Lung (tissue), 12 donors: ENCODE data around the gene KIF26A. TPM values are rescaled to one million over a fixed set of nuclear protein-coding genes. Genes with fewer than 3 reads are reported as not detected.
A peak's percentile ranks its signal among the peaks of the same experiment; 100 is the strongest.

Source experiments
- ATAC-seq: fragments of 200-7000 bp; cut with Tn5 transposase; one replicate; pipeline ENCODE4 v1.9.1; 2020; ENCODE audit warnings: moderate number of reproducible peaks; ENCODE audit not compliant: insufficient read depth, low FRiP score
- DNase-seq, 3 donors: peaks; one replicate each; pipeline ENCODE4 v3.0.0-alpha.2; 2013 to 2017
- H3K27ac ChIP-seq, 2 donors: one replicate each; pipeline ENCODE4 v1.5.1; 2013; ENCODE audit warnings: mild to moderate bottlenecking in 2 of 2, moderate library complexity in 2 of 2, control low read depth in 1 of 2, inconsistent platforms in 1 of 2, low read depth in 1 of 2, low read length in 1 of 2
- H3K27me3 ChIP-seq, 3 donors: one replicate each; pipeline ENCODE4 v1.5.1; 2013; ENCODE audit warnings: low read length in 2 of 3; ENCODE audit not compliant: control insufficient read depth in 3 of 3, insufficient read depth in 3 of 3
- H3K36me3 ChIP-seq, 4 donors: one replicate each; pipeline ENCODE4 v1.5.1; 2013; ENCODE audit warnings: low read length in 4 of 4, mild to moderate bottlenecking in 1 of 4, moderate library complexity in 1 of 4; ENCODE audit not compliant: control insufficient read depth in 4 of 4, insufficient read depth in 4 of 4
- H3K4me1 ChIP-seq, 5 donors: one replicate each; pipeline ENCODE4 v1.5.1; 2013; ENCODE audit warnings: low read length in 5 of 5, mild to moderate bottlenecking in 2 of 5, moderate library complexity in 1 of 5; ENCODE audit not compliant: control insufficient read depth in 5 of 5, insufficient read depth in 5 of 5
- H3K4me3 ChIP-seq: one replicate; pipeline ENCODE4 v1.5.1; 2013; ENCODE audit warnings: mild to moderate bottlenecking, control low read depth, moderate library complexity
- H3K9ac ChIP-seq, 2 donors: one replicate each; pipeline ENCODE4 v1.5.1; 2013; ENCODE audit warnings: low read length in 2 of 2, control low read depth in 1 of 2; ENCODE audit not compliant: insufficient read depth in 1 of 2
- H3K9me3 ChIP-seq, 4 donors: one replicate each; pipeline ENCODE4 v1.5.1; 2013; ENCODE audit warnings: low read length in 3 of 4, mild to moderate bottlenecking in 1 of 4, moderate library complexity in 1 of 4; ENCODE audit not compliant: control insufficient read depth in 4 of 4, insufficient read depth in 3 of 4
- CTCF ChIP-seq: IDR thresholded peaks from 2 replicates; pipeline ENCODE4 v1.5.1; 2012; ENCODE audit warnings: mild to moderate bottlenecking; ENCODE audit errors: control extremely low read depth, extremely low read depth
- WGBS, 2 donors: extraction: QIAGEN DNeasy Blood & Tissue Kit; methylation state at CpG; one replicate each; pipeline ENCODE4 v1.1.7; 2013; 5-methylcytosine and 5-hydroxymethylcytosine counted together
- polyA plus RNA-seq, 2 donors: library from polyadenylated mRNA; stranded (reverse); fragments of 200-250 nt; gene quantifications; one replicate each; pipeline ENCODE4 v1.2.1, GENCODE V29; 2013
- total RNA-seq, 2 donors: library from RNA; depleted of rRNA in 1 of 2; stranded (reverse); fragments of >200 nt in 1 of 2; gene quantifications; one replicate each; pipeline ENCODE4 v1.2.1, GENCODE V29; 2014 to 2021
- donor health status: control.
- donor health status: control.
- donor health status: Bipolar disorder and iron deficiency.
- donor health status: healthy.
- donor health status: DM: yes; HTN: yes; CAD: no.

The KIF26A gene
- total and polyA plus RNA-seq, 4 donors: 2.4 to 11.4 (median 4.5) TPM

- DNase-seq: no peak
- Histone ChIP-seq H3K9ac (no peak overlapping the region), H3K36me3 (no peaks in the 10 kb centered on the region), H3K4me1 (peaks cover 0 to 49% (median 14%) of the 10 kb centered on the region in 5 donors), H3K27ac (no peak overlapping the region), H3K4me3 (no peak overlapping the region), H3K27me3 (peaks cover 0 to 4% (median 0%) of the 10 kb centered on the region in 3 donors), H3K9me3 (peaks cover 0 to 2% (median 1%) of the 10 kb centered on the region in 4 donors)
- WGBS, 2 donors: 92 to 96% methylated on average over 11 of the region's 11 CpGs
- TF ChIP-seq CTCF: no peak
- no peak for ATAC-seq
Observed at GRCh38 chr14:104222396-104223036, 84.1 kb downstream of the KIF26A start.

- no peaks in the 10 kb centered on the region for H3K36me3 ChIP-seq
- no peak for TF ChIP-seq CTCF
- no peak overlapping the region for H3K27ac ChIP-seq
- H3K27me3 ChIP-seq: peaks cover 0 to 4% (median 0%) of the 10 kb centered on the region in 3 donors
- peaks cover 0 to 49% (median 14%) of the 10 kb centered on the region in 5 donors for H3K4me1 ChIP-seq
- H3K9ac ChIP-seq: peak overlapping the region in 1 of 2 donors; percentile 51
- no peak overlapping the region for H3K4me3 ChIP-seq
- DNase-seq (peak; percentile 89 to 95 (median 89)), ATAC-seq (no peak)
- 29 to 30% methylated on average over 37 to 41 of the region's 41 CpGs for WGBS, 2 donors
- H3K9me3 ChIP-seq: peaks cover 0 to 9% (median 4%) of the 10 kb centered on the region in 4 donors
Observed at GRCh38 chr14:104223101-104224041, 85.0 kb downstream of the KIF26A start.

GRCh38 chr14:104224131-104224505 is 85.7 kb downstream of the KIF26A start:
- Histone ChIP-seq H3K27ac (no peak overlapping the region), H3K9me3 (peaks cover 0 to 9% (median 4%) of the 10 kb centered on the region in 4 donors), H3K9ac (peak overlapping the region in 1 of 2 donors; percentile 51), H3K27me3 (peaks cover 0 to under 1% (median 0%) of the 10 kb centered on the region in 3 donors), H3K36me3 (no peaks in the 10 kb centered on the region), H3K4me3 (no peak overlapping the region), H3K4me1 (peaks cover 0 to 49% (median 14%) of the 10 kb centered on the region in 5 donors)
- peak; percentile 60 to 73 (median 70) for DNase-seq
- 26 to 42% methylated on average over 8 of the region's 8 CpGs for WGBS, 2 donors
- TF ChIP-seq CTCF: no peak
- ATAC-seq: no peak
